Activated naive CD4-positive, alpha-beta T cell treated with anti-CD3 and anti-CD28 coated beads, Interleukin-2, amount 50 U/mL, for 16 hours (primary cell): Measurements from ENCODE around the gene PLCB1.
"Not testable (repeated sequence)": the region's sequence is repeated elsewhere in the genome, so short reads cannot be mapped to it uniquely, and the experiment has no call there.

Source experiments
- DNase-seq: peaks from one replicate; pipeline ENCODE4 v3.0.0-alpha.2; 2020

The PLCB1 gene

DNA sequence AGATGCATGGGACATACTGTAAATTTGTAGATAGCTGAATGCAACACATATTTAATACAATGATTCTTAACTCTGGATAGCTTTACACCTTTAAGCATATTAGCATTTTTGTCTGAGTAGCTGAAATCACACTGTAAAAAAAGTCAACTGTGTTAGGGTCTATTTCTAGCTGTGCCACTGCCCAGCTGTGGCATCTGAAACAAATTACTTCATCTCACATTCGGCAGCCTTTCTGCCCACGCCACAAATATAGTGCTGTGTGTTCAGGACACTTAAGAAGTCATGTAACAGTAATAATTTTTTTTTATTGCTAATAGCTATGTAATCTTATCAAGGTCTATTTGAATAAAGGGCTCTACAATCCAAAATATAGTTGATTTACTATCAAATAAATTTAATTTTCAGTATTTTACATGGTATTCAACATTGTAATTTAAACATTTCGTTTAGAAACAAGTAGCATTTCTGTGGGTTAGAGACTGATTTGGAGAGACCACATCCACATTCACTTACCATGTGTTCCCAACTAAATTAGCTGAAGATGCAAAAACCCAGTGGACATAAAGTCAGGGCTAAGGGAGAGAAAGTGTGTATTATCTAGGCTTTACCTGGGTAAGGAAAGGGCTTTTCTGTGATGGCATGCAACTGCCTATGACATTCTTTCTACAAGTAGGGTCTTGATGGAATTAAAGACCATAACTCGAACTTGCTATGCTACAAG is 276.7 kb downstream of the PLCB1 start:
- DNase-seq, result no peak

DNA sequence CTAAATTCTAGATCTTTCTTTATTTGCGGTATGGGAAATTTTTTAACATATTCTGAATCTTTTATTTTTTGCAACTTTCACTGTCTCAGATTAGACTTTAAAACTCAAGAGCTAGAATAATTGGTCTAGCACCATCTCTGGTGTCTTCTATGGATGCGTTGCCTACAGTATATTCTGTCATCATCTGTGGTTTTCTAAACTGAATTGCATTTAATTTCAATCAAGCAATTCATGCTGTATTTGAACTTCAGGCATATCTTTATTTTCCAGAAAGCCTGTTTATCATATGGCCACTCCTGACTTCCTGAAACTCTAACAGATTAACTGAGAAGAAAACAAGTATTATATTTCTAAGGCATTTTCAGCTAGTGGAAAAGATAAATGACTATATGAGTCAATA is 281.6 kb downstream of the PLCB1 start:
- DNase-seq, result no peak

DNA sequence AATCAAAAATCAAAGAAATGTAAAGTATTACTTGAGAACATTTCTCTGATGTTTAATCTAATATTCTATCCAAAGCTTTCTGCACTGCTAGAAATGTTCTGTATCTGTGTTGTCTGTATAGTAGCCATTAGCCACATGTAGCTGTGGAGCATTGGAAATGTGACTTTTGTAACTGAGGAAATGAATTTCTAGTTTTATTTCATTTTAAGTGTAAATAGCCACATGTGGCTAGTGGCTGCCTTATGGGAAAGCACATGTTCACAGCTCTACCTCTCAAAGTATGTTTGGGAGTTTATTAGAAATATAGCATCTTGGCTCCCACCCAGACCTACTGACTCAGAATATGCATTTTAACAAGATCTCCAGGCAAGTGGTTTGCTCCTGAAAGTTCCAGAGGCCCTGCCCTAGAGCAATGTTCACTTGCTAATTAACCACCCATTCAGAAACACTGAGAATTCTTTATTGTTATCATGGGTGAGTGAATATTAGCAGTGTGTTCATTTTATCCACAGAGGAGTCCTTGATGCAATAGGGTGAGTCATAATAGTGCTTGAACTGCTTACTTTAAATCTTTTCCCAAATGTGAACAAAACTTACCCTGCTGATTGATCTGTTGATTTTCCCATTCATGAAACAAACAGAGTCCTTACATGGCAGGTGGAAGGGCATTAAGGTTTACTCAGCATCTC is 282.7 kb downstream of the PLCB1 start:
- no peak for DNase-seq

DNA sequence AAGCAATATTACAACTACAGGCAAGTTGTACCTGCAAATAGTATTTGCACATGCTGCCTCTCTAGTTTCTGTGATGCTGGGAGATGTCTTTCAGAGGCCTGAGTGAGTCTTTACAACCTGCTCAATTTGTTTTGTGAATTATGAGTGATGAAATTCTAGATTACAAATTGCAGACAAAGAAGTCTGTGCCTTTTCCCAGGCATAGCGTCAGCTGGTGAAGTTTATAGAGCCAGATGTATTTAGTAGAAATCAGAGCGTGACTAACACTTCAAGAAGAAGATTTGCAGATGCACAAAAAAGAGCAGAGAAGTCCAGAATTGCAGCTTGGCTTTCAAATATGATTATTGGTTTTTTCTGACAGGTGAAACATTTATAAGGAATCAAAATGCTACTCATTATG is 289.9 kb downstream of the PLCB1 start:
- no peak for DNase-seq

DNA sequence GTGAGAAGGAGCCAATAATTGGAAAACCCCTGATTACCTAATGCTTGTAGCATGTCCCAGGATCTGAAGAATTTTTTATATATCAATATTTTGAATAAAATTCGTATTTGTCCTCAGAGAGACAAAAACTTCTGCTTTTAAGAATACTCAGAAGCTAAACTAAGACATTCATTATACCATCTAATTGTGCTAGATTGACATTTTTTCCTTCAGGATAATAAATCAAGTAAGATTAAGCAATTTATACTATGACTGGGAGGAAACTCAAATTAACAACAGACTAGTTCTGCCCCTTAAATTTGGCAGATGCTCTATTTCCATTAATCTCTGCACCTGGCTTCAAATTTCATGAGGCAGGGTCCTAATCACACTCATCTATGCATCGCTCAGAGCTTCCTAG is 291.4 kb downstream of the PLCB1 start:
- no peak for DNase-seq

DNA sequence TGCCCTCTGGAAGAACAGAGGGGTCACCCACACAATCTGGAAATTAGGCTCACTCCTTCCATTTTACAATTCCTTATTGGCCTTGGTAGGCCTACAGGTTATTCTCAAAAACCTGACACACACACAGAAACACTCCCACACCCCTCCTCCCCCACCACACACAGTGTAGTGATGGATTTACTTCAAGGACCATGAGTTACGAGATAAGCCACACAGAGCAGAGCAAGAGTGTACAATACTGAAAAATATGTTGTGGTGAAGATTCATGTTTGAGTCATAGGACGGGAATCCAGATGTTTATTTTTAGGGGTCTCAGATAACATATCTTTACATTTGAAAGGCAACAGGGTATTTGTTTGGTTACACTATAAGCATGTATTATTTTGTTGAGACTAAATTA is 291.9 kb downstream of the PLCB1 start:
- no peak for DNase-seq

DNA sequence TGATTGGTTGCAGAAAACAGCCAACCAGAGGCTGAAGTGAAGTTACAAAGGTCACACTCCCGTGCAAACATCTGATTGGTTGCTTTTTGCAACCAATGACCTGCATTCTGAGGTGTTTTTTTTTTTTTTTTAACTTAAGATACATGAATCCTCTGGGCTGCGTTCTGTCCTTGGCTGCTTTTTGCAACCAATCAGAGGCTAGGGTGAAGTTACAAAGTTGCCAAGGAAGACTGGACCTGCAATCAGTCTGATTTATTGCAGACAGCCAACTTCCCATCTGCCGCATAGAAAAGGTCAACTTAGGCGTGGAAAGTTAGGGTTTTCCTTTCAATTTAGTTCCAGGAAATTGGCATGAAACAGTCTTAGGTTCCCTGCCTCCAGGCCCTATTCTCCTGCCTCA is 292.9 kb downstream of the PLCB1 start:
- DNase-seq, result no peak

DNA sequence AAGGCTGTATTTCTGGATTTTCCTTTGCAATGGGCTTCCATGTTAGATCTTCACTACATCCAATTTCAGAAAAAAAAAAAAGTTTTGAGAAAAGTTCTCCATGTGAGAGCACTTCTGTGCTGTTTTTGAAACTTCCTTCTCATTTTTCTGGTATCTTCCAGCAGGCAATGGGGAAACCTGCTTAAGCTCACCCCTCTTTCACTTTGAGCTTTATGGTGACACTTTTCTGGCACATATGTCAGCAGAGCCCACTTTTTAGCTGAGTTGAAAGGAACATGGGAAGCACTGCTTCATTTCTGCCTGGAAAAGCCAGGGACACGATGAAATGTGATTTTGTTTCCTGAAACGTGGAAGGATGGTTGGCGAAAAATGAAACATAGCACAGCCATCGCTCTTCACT is 293.7 kb downstream of the PLCB1 start:
- DNase-seq, result no peak

DNA sequence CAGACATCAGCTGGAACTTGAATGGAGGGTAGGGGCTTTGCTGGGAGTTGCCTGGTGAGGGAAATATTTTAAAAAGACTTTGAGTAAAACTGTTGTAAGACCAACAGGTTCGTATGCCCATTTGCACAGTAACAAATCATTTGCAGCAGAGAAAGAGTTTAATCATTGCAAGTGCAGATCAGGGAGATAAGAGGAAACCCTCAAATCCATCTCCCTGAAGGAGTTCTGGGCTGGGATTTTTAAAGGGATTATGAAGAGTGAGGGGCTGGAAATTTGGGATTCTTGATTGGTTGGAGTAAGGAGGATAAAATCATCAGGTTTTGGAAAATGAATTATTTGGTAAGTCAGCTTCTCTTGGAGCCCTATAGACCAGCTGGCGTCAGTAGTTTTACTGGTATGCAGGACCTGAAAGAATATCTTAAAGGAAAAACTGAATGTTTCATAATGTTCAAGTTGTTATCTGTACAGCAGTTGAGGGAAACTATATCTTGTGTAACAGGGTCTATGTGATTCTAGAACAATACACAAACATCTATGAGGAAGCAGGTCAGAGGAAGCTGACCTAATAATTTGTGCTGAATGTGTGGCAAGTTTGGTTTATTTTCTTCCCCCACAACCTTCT is 295.5 kb downstream of the PLCB1 start:
- DNase-seq, result no peak

DNA sequence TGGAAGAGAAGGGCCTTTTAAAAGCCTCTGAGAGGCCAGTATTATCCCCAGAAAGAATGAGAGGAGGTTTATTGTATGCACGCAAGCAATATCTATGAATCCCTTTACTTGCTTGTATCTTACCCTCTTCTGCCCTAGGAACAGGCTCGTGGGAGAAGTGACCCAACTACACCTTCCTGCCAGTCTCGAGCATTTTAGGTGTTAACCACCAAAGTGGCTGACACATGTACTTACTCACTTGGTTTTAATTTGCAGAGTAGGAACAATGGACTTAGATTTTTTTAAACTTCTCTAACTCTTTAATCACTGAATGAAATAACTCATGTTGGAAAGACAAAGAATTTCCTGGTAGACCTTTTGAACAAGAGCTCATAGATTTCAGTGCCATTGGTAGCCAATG is 296.9 kb downstream of the PLCB1 start:
- DNase-seq, result no peak

DNA sequence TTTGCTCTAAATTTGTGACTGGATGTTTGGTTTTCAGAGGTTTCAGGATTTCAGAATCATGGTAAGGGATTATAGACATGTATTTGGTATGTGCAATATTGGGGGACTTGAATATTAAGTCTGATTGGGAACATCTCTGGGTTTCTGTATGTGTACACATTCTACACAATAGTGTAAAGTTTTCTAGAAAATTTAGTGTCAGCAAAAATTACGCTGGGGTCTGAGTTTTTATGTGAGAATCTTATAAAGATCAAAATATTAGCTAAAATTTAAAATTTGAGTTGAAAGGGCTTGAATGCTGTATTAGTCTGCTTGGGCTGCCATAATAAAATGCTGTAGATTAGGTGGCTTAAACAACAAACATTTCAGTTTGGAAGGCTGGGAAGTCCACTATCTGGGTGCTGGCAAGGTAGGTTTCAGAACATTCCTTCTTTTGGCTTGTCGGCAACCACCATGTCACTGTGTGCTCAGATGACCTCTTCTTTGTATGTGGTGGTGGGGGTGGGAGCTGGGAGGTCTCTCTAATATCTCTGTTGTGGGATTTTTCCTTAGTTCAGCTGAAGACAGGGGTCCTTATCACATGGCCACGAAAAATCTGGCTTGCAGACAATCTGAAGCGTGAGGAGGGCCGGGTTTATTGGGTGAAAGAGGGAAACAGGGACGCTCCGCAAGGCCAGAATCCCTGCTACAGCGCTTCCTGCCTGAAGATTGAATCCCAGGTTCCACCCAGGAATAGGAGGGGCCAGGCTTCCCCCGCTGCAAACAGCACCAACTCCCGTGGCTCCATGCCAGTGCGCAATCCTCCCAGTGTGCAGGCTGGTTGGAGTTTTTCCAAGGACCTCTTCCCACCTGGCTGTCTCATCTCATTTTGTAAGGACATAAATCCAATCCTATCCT is 299.7 kb downstream of the PLCB1 start:
- no peak for DNase-seq

DNA sequence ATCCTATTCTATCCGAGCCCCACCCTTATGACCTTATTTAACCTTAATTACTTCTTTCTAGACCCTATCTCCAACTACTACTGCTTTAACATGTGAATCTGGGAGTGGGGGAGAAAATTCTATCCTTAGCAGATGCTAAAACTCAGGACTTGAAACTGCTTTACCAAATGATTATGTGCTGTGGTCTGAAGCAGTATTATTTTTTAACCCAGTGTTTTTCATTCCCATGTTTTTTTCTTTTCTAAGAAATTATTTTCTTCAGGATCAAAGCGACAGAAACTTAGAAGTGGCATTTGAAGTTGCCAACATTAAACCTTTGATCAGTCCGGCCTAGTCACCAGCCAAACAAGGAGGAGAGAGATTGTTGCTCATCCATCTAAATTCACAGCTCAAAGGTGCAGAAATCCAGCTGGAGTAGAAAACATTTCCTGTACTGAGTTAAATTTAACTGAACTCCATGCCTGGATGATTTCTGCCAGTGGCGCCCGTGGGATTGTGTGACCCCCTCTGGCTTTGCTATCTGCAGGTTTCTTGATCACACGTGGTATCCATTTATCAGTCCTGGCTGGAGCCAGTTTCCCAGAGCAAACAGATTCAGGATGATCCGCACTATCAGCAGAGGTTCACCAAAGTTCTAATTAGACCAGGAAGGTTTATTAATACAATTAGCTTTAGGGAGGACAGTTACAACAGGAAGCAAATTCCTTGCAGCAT is 300.5 kb downstream of the PLCB1 start:
- DNase-seq, result no peak

DNA sequence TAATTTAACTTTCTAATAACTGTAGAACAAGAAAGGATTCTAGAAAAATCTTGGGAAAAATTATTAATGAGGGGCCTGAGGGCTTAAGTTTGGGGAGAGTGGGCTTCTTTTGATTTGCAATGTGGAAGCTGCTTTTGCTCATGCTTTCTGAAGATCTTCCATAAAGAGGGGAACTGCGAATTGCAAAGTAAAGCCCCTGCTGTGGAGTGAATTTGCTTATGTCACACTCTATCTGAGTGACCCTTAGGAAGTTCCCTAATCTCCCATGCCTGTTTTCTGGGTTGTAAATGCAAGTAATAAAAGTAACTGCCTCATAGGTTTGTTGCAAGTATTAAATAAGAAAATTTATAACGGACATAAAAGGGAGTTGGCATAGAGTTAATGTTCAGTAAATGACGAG is 301.2 kb downstream of the PLCB1 start:
- DNase-seq, result no peak

DNA sequence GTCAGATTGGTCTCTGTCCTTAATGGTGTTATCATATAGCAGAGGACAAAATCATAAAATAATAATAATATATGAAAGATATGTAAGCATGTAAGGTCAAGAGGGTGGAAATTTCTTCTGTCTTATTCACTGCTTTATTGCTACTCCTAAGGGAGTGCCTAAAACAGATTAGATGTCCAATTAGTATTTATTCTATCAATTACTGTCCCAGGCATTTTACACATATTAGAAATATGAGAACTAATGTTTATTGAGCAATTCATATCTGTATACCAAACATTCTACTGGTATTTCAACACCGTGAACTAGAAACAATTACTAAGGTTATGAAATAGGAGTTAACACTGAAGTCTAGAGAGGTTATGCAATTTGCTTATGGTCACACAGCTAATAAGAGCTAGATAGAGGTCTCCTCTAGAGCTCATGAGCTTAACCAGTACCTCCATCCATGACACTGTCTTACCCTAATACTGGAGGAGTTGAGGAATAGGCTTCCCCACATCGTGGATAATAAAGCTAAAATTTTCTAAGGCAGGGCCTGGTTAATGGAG is 302.3 kb downstream of the PLCB1 start:
- DNase-seq, result no peak

DNA sequence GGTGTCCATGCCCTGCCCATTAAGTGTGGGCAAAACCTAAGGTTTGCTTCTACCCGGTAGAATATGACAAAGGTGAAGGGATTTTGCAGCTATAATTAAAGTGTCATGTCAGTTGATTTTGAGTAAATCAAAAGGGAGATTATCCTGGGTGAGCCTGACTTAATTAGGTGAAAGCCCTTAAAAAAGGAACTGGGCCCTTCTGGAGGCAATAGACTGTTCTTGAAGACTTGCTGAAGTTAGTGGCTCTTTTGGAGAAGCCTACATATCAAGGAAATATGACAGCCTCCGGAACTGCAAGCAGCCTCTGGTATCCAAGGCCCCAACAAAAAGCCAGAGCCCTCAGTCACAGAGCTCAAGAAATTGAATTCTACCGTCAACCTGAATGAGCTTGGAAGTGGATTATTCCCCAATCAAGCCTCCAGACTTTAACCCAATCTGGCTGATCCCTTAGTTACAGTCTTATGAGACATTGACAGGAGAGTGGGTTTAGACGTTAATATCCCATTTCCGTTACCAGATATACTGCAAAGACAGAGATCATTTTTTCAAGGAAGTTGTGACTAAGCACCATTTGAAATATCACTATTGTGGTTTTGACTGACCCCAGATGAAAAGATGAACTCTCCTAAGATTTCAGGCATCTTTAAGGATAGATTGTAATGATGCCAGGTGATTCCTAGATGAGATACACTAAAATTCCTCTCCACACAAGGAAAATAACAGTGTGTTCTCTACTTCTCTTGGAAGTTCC is 303.4 kb downstream of the PLCB1 start:
- DNase-seq, result no peak

DNA sequence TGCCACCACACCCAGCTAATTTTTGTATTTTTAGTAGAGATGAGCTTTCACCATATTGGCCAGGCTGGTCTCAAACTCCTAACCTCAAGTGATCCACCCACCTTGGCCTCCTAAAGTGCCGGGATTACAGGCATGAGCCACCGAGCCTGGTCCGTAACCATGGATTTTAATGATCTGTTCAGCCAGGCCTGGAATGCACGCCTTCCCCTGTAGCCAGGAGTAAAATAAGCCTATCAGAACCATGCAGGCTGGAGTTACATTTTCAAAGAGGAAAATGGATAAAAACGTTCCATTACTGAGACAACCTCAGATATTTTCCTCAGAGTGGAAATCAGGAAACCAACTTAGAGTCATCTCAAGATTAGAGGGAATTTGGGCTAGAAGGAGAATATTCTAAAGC is 304.9 kb downstream of the PLCB1 start:
- DNase-seq, result not testable (repeated sequence)

DNA sequence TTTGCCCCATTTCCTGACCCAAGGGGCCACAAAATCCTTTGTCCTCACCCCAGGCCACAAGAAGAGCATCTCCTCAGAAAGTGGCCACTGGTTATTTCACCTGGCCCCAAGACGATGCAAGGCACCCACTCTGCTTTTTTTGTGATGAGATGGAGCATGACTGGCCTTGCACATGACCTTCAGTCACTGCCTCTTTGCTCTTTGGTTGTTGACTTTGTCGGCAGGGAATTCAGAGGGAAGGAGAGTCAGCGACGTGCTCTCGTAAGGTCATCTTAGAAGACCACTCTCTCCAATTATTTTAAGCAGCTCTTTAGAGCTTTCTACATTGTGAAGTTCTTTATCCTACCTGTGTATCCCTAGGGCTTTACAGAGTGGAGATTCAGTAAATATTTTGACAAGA is 306.7 kb downstream of the PLCB1 start:
- no peak for DNase-seq

DNA sequence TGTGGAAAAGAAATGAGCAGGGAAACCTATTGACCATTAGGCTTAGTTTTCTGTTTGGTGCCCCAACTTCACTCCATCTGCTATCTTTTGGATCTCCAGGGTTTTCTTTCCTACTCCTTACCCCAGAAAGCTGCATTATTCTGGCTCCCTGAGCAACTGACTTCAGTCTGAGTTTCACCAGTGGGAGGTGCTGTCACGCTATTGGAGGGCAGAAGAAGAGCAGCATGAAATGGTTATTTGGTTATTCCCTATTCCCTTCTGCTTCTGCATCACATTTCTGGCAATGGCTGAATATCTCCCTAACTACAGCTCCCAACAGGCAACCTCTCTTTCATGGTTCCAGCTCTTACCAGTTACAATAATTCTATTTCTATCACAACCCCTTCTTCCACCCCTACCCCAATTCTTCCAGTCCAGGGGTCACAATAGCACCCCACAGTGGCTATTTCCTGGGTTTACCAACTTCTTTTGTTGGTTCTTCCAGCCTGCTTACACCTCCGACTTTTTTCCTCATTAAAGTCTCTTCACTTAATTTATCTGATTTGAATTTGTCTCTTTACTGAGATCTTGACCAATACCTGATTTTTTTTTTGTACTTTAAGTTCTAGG is 311.5 kb downstream of the PLCB1 start:
- no peak for DNase-seq

DNA sequence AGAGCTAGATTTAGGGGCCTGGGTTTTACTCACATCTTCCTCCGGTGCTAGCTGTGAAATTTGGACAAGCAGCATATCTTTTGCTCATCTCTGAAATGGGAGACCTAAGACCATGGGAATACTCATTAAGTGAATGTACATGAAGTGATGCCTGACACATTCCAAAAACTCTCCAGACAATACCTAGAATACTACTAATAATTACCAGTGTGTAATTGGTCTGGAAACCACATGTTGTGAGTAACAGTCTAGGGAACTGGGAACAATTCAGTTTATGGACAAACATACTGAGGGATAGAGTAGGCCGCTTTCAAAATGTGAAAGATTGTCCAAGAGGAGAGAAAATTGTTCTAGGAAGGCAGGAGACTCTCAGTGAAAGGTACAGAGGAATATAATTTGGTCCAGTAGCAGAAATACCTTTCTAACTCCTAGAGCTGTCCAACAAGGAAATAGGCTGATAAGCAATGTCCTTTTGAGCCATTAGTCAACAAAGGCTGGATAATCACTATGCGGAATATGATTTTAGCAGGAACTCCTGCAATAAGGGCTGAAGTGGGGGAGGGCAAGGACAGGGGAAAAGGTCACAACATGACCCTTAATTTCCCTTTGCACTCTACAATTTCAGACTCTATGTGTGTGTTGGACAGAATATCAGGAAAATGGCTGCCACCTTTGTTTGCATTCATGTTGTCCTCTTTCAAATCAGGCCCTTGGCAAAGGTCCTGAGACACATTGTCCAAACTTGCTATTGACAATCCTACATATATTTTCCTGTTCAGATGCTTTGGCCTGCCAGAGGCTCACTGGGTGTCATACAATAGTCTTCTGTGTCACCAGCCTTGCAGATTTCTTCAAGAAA is 315.4 kb downstream of the PLCB1 start:
- DNase-seq, result no peak

DNA sequence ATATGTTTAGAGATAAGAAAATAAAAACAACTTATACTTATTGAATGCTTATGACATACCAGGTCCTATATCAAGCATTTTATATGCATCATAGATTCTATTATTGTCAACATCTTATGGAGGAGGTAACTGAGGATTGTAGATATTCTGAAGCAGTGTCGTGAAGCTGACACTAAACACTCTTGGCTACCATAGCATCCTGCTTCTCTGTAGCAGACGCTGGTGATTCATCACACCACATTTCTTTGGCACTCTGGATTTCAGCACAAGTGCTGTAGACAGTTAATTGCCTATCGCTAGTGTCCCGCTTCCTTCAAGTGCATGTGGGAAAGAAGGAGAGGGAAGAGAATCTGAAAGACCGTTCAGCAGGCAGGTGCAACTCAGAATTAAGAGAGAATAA is 317.1 kb downstream of the PLCB1 start:
- DNase-seq, result no peak
